NAMALWA (cell line): ENCODE measurements around the gene DDX46.
"Not testable (repeated sequence)": the region's sequence is repeated elsewhere in the genome, so short reads cannot be mapped to it uniquely, and the experiment has no call there.

Source experiments
- DNase-seq: peaks from one replicate; pipeline ENCODE4 v3.0.0-alpha.2; 2015; ENCODE audit warnings: low spot score

The DDX46 gene

DNA sequence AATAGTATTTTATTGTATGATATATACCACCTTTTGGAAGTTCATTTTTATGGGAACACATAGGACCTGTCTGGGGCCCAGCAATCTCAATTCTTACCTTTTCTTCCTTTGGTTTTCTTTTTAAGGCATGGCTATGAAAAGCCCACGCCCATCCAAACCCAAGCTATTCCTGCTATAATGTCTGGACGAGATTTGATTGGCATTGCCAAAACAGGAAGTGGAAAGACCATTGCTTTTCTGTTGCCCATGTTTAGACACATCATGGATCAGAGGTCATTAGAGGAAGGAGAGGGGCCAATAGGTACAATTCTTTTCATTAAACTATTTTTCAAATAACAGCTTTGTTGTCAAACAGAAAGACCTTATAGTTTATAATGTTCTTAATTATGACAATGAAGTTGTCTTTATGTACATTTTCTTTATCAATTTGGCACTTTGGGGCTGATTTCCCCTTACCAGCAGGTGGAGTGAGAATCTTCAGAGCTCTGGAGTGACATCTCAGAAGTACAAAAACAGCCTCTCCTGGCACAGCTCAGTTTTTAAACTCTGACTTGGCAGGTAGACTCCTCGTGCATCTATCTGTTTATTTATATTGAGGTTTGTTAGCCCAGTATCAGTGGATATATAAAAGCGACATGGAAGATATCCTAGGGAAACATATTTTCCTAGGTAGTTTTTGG lies 25.8 kb downstream of the DDX46 start:
- peak; percentile 39 for DNase-seq

DNA sequence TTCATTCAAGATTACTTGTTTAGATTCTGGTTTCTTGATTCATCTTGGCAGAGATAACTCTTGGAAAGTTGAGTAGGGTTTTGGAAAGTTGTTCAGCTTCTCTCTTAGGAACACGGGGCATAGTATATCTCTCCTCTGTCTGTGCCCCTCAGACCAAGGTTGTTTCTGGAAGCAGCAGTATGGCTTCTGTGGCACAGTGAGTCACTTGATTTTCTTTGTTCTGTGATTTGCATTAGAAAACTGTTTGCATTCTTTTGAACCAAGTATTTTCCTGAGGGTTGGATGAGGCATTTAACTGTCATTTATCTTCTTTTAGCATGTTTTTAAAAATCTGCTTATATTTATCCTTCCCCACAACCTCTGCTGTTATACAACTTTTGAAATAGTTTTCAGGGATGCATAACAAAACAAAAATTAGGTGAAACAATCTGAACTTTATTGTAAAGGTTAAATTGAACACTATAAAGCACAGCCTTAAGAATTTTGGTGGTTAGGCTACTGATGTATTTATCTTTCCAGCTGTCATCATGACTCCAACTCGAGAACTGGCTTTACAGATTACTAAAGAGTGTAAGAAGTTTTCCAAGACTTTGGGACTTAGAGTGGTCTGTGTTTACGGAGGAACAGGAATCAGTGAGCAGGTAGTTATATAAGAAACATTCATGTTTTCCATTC lies 26.5 kb downstream of the DDX46 start:
- no peak for DNase-seq

DNA sequence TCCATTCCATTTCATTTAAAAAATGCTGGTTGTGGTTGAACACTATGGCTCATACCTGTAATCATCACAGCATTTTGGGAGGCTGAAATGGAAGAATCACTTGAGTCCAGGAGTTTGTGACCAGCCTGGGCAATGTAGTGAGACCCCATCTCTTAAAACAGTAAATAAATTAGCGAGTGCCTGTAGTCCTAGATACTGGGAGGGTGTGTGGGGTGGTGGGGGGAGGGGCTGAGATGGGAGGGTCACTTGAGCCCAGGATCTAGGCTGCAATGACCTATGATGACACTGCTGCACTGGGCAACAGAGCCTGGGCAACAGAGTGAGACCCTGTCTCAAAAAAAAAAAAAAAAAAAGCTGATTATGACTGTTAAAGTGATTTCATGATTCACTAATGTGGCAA lies 29.1 kb downstream of the DDX46 start:
- no peak for DNase-seq

DNA sequence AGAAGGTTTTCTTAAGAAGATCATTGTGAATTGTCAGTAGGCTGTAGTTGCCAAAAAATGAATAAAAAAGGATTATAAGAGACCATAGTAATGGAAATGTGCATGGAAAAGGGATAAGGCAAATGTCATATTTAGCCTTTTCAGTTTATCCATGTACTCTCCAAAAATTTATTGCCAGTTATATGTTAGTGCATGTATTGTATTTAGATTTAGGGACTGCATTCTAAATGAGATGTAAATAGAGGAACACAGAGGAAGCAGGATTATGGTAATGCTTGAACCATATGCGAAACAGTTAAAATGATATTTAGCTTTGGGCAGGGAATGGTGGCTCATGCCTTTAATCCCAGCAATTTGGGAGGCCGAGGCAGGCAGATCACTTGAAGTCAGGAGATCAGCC lies 33.0 kb downstream of the DDX46 start:
- no peak for DNase-seq

DNA sequence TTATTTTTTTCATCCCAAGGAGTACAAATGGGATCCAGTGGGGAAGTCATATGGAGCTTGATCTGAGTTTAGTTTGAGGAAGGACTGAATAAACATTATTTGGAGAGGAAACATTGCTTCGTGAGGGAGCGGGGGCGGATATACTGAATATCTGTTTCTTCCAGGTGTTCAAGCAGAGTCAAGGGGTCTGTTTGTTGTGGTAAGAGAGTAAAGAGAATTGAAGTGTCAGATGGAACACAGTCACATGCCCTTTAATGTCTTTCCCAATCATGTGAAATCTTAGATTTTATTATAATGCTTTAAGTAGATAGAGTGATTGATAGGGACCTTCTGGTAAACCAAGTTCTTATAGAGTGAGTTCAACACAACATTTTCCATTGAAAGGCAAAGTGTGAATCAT lies 33.7 kb downstream of the DDX46 start:
- DNase-seq: no peak

DNA sequence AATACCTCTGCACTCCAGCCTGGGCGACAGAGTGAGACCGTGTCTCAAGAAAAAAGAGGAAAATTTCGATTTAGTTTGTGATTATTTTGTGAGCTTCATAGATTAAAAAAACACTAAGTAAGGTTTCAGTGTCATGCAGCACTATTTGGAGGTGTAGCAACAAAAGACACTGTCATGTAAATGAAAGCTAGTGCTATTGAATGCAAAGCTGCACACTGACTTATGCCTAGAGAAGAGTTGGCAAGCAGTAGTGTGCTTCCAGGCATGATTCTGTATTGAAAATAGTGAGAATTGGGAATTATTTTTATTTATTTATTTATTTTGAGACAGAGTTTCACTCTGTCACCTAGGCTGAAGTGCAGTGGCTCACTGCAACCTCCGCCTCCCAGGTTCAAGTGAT lies 34.5 kb downstream of the DDX46 start:
- no peak for DNase-seq

DNA sequence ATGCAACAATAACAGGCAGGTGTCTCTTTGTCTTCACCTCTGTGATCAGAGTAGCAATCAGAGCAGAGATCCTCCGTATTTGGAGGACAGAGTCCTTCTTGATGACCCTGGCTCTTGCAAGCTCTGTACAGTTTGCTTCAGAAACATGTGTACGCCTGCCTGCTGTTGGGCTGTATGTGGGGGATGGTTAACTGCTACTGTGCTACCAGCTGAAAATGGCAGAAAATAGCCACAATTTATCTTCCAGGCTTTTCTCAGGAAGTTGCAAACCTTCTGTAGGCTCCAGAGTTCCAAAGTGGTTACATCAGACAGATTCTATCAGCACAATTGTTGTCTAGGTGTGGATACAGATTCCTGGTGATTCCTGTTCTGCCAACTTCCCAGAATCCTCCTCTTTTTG lies 35.5 kb downstream of the DDX46 start:
- DNase-seq: no peak

DNA sequence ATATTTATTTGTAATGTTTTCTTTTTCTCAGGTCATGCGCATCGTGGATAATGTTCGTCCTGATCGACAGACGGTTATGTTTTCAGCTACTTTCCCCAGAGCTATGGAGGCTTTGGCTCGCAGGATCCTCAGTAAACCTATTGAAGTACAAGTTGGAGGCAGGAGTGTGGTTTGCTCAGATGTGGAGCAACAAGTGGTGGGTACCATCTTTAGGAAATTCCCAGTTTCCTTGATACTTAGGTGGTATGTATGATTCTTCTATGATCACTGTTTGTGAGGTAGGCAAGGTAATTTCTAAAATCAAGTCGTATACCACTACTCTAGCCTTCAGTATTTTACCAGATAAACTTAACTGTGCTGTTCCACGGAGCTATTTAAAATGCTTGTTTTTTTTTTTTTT lies 36.2 kb downstream of the DDX46 start:
- DNase-seq: no peak

DNA sequence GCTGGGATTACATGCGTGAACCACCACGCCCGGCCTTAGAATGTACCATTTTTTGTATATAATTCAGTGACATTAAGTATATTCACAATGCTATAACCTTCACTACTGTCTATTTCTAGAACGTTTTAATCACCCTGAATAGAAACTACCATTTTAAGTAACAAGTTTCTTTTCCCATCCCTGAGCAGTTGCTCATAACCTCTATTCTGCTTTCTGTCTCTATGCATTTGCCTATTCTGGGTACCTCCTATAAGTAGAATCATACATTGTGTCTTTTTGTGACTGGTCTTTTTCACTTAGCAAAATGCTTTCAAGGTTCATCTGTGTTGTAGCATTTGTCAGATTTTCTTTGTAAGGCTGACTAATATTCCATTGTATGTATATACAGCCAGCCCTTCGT lies 39.9 kb downstream of the DDX46 start:
- no peak for DNase-seq

DNA sequence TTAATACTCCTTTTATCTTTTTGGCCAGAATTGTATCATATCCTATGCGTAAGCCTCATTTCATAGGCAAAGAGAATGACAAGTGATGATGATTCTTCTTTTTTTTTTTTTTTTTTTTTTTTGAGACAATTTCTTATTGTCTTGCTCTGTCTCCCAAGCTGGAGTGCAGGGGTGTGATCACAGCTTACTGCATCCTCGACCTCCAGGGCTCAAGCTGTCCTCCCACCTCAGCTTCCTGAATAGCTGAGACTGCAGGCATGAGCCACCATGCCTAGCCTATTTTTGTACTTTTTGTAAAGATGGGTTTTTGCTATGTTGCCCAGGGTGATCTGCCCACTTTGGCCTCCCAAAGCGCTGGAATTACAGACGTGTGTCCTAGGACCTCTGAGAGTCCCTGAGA lies 45.2 kb downstream of the DDX46 start:
- DNase-seq: no peak

DNA sequence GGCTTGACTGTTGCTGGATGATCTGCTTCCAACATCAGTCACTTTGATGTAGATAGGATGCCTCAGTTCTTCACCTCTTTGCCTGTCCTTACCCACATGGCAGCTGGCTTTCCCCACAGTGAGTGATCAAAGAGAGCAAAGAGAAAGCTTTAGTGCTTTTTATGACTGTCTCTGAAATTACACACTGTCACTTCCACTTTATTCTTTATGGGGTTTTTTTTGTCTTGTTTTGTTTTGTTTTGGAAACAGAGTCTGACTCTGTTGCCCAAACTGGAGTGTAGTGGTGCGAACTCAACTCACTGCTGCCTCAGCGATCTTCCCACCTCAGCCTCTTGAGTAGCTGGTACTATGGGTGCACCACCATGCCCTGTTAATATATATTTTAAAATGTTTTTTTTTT lies 54.8 kb downstream of the DDX46 start:
- peak; percentile 83 for DNase-seq

DNA sequence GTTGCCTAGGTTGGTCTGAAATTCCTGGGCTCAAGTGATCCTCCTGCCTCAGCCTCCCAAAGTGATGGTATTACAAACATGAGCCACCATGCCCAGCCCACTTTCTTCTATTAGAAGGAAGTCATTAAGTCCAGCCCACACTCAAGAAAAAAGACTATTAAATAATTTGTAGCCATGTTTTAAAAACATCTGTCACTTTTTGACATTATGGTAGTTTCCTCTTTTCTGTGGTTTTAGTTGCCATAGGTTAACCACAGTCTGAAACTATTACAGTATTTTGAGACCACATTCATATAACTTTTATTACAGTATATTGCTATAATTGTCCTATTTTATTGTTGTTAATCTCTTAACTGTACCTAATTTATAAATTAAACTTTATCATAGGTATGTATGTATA lies 55.2 kb downstream of the DDX46 start:
- peak; percentile 76 for DNase-seq

DNA sequence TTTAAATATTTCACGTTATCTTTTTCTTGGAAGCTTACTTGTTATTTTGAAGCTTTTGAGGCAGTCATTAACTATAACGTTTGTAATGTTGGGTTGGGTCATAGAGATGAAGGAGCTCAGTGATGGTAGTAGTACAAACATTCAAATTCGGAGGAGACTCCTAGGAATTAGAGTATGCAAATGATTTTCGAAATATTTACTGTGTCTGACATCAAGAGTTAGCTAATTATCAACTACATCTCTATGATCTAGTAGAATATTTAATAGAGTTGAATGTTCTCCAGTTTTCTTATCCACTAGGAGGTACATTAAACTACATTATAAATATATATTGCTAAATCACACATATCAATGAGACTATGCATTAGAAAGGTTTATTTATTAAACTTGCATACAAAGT lies 58.4 kb downstream of the DDX46 start:
- DNase-seq: no peak

DNA sequence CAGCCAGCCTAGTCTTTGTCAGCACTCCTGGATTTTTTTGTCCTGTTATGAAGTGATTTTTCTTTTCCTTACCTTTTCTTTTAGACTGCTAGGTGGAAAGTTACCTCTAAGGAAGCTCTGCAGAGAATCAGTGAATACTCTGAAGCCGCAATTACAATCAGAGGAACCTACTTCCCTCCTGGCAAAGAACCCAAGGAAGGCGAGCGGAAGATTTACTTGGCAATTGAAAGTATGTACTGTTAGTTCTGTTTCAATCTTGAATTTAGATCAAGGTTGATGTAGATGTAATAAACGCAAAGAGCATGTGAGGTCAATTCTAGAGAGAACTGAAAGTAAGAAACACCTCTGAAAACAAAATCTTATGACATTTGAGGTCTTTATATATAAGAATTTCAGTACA lies 60.2 kb downstream of the DDX46 start:
- DNase-seq: no peak

DNA sequence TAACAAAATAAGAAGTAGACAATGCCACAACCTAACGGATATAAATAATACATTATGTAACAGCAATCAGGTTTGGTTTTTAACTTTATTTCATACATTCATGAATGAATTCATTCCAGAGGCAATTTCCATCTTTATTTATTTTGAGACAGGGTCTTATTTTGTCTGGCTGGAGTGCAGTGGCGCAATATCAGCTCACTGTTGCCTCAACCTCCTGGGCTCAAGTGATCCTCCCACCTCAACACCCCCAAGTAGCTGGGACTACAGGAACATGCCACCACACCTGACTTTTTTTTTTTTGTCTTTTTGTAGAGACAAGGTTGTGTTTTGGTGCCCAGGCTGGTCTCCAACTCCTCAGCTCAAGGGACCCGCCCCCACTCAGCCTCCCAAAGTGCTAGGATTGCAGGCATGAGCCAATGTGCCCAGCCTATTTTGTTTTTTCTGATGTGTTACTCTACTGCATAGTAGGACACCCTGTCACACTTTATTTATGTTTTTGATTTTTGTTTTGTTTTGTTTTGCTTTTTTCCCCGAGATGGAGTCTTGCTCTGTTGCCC lies 60.9 kb downstream of the DDX46 start:
- DNase-seq: no peak

DNA sequence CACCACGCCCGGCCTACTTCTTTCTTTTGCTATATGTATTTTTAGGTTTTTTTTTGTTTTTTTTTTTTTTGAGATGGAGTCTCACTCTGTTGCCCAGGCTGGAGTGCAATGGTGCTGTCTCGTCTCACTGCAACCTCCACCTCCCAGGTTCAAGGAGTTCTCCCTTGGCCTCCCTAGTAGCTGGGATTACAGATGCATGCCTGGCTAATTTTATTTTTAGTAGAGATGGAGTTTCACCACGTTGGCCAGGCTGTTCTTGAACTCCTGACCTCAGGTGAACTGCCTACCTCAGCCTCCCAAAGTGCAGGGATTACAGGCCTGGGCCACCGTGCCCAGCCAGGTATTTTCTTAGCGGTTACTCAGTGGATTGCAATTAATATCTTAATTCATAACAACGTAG lies 63.3 kb downstream of the DDX46 start:
- no peak for DNase-seq

DNA sequence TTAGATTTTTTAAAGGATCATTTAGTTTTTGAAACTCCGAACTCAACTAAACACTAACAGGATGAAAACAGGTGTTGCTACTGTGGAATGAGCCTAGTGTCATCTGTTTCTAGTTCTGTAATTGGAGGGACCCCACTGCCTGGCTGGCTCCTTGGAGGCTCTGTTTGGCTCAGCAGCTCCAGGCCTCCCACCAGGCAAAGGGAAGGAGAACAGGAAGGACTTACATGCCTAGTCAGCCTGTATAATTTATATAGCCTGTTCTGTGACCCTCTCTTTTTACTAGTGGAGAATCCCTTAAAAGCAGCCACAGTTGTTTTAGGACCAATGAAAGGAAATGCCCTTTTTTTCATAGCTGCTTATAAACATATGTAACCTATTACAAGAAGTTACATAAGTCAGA lies 66.1 kb downstream of the DDX46 start:
- no peak for DNase-seq

DNA sequence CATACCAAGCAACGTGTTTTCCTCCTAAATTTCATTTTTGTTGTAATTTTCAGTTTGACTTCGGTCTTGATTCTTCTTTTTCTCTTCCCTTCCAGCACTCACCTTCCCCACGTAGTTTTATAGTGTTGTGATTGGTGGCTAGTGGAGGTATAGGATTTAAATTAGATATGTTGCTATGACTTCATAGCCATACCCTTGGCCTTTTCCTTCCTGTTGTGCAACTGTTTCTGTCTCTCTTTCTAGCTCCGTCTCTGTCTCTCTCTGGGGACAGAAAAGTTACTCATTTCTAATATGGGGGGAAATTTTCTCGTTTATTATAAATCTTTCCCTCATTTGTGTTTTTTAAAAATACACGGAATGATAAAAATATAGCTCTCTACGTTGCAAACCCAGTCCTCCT lies 66.6 kb downstream of the DDX46 start:
- DNase-seq: no peak

DNA sequence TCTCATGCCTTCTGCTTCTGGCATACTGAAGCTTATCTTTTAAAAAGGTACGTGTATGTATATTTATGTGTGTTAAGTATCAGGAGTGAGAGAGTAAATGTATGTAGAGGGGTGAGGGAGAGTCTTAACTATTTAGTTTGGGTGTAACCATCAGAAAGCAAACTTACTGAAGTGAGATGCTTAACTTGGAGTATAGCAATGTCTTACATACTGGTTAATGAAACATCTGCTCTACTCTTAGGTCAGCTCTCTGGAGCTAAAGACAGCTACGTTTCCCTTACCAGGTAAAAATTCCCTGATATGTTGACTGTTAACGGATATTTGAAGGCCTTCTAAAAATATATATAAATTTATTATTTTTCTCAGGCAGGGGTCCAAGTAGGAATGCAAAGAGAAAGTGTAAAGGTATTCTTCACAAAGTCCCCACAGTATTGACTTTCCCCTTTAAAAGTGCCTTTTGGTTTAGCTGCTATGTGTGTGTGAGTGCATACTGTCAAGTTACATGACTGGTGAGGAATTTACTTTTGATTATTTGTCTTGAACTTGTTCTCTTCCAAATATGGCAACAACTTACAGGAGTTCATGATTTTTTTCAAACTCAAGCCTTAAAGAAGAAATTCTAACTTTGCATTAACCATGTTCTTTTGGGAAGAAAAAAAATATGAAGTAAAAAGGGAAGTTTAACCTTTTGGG lies 74.9 kb downstream of the DDX46 start:
- no peak for DNase-seq

DNA sequence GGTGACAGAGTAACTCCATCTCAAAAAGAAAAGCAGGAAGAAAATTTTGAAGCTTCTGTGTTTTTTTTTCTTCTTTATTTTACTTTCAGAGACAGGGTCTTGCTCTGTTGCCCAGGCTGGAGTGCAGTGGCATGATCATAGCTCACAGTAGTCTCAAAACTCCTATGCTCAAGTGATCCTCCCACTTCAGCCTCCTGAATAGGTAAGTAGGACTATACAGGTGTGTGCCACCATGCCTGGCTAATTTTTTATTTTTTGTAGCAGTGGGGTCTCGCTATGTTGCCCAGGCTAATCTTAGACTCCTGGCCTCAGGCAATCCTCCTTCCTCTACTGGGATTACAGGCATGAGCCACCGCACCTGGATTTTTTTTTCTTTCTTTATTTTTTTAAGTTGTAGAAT lies 77.0 kb downstream of the DDX46 start:
- DNase-seq: no peak

DNA sequence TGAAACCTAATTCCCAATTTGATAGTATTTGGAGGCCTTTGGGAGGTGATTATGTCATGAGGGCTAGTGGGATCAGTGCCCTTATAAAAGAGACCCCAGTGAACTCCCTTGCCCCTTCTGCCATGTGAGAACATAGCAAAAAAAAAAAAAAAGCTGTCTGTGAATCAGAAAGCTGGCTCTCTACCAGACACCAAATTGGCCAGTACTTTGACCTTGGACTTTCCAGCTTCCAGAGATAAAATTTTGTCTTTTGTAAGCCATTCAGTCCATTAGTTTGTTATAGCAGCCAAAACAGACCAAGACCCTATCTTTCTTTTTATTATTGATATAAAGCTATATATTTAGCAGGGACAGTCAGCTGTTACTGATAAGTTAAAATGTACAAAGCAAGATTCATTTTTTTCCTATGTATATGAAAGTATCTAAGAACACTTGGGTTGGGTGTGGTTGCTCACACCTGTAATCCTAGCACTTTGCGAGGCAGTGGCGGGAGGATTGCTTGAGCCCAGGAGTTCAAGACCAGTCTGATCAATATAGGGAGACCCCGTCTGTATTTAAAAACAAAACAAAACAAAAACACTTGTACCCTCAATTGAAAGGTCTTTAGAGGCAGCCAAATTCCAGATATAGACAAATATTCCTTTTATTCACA lies 79.1 kb downstream of the DDX46 start:
- no peak for DNase-seq

DNA sequence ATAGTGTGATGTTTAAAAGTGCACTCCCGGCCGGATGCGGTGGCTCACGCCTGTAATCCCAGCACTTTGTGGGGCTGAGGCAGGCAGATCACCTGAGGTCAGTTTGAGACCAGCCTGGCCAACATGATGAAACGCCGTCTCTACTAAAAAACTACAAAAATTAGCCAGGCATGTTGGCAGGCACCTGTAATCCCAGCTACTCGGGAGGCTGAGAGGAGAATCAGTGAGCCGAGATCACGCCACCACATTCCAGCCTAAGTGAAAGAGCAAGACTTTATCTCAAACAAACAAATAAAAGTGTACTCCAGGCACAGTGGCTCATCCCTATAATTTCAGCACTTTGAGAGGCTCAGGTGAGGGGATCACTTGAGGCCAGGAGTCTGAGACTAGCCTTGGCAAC lies 79.8 kb downstream of the DDX46 start:
- not testable (repeated sequence) for DNase-seq

DNA sequence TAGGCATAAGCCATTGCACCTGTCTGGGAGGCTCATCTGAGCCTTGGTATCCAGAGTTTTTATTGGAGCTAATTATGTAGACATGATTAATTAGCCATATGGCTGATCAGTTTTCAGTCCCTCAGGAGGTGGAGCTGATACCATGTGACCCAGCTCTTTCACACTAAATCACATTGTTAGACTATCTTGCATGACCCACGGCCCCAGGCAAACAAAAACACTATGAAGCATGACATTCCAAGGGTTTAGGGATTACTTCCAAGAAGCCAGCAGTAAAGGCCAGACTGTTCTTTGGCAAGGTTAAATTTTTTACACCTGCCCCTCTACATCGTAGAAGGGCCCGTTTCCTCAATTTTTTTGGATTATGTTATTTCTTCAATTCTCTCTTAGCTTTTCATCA lies 82.2 kb downstream of the DDX46 start:
- DNase-seq: no peak
